ENCODE measurements around the gene PLCH1. TPM values are rescaled to one million over a fixed set of nuclear protein-coding genes. Genes with fewer than 3 reads are reported as not detected.

PLCH1 gene
- total RNA-seq, 1 donor from 2014 or later = 1.1 TPM

GRCh38 chr3:155449613-155450267, 295.1 kb downstream of the PLCH1 start:
- Mint-ChIP-seq H3K4me3 (ENCODE audit: unreplicated experiment) (no peak overlapping the region), H3K27ac (ENCODE audit: unreplicated experiment) (no peak overlapping the region), H3K9me3 (ENCODE audit: unreplicated experiment) (no peaks in the 10 kb centered on the region), H3K27me3 (ENCODE audit: unreplicated experiment) (no peaks in the 10 kb centered on the region), H3K36me3 (ENCODE audit: unreplicated experiment) (peaks cover 4% of the 10 kb centered on the region), H3K4me1 (ENCODE audit: low read depth, unreplicated experiment) (no peaks in the 10 kb centered on the region)
- TF ChIP-seq CTCF (IDR thresholded peaks at IDR 0.05; ENCODE audit: partially characterized antibody, unreplicated experiment) = no peak
- no peak for DNase-seq

- Mint-ChIP-seq H3K27ac (ENCODE audit: unreplicated experiment) (no peak overlapping the region), H3K36me3 (ENCODE audit: unreplicated experiment) (peaks cover 4% of the 10 kb centered on the region), H3K4me3 (ENCODE audit: unreplicated experiment) (no peak overlapping the region), H3K9me3 (ENCODE audit: unreplicated experiment) (no peaks in the 10 kb centered on the region), H3K27me3 (ENCODE audit: unreplicated experiment) (no peaks in the 10 kb centered on the region), H3K4me1 (ENCODE audit: low read depth, unreplicated experiment) (no peaks in the 10 kb centered on the region)
- no peak for TF ChIP-seq CTCF (IDR thresholded peaks at IDR 0.05; ENCODE audit: partially characterized antibody, unreplicated experiment)
- DNase-seq = no peak
These were observed 296.3 kb downstream of the PLCH1 start for GRCh38 chr3:155448531-155448930.

GRCh38 chr3:155446366-155446765, 298.5 kb downstream of the PLCH1 start:
- no peaks in the 10 kb centered on the region for H3K4me1 Mint-ChIP-seq (ENCODE audit: low read depth, unreplicated experiment)
- no peak overlapping the region for H3K27ac Mint-ChIP-seq (ENCODE audit: unreplicated experiment)
- H3K9me3 Mint-ChIP-seq (ENCODE audit: unreplicated experiment) = no peaks in the 10 kb centered on the region
- no peak for TF ChIP-seq CTCF (IDR thresholded peaks at IDR 0.05; ENCODE audit: partially characterized antibody, unreplicated experiment)
- H3K36me3 Mint-ChIP-seq (ENCODE audit: unreplicated experiment) = no peaks in the 10 kb centered on the region
- no peaks in the 10 kb centered on the region for H3K27me3 Mint-ChIP-seq (ENCODE audit: unreplicated experiment)
- no peak for DNase-seq
- no peak overlapping the region for H3K4me3 Mint-ChIP-seq (ENCODE audit: unreplicated experiment)

GRCh38 chr3:155444771-155445170, 300.1 kb downstream of the PLCH1 start:
- H3K9me3 Mint-ChIP-seq (ENCODE audit: unreplicated experiment) = no peaks in the 10 kb centered on the region
- H3K36me3 Mint-ChIP-seq (ENCODE audit: unreplicated experiment) = no peaks in the 10 kb centered on the region

More at GRCh38 chr3:155444771-155445170, 300.1 kb downstream of the PLCH1 start:
- no peak overlapping the region for H3K4me3 Mint-ChIP-seq (ENCODE audit: unreplicated experiment)
- H3K27ac Mint-ChIP-seq (ENCODE audit: unreplicated experiment) = no peak overlapping the region
- H3K4me1 Mint-ChIP-seq (ENCODE audit: low read depth, unreplicated experiment) = no peaks in the 10 kb centered on the region
- TF ChIP-seq CTCF (IDR thresholded peaks at IDR 0.05; ENCODE audit: partially characterized antibody, unreplicated experiment) = no peak
- no peaks in the 10 kb centered on the region for H3K27me3 Mint-ChIP-seq (ENCODE audit: unreplicated experiment)
- no peak for DNase-seq
